Panc1 (cell line): ENCODE data around the gene ZNF528. TPM values are rescaled to one million over a fixed set of nuclear protein-coding genes. Genes with fewer than 3 reads are reported as not detected.

Source experiments
- ATAC-seq: fragments of 200-7000 bp; cut with Tn5 transposase; 2 replicates; pipeline ENCODE4 v1.9.1; 2020; ENCODE audit warnings: mild to moderate bottlenecking, moderate library complexity
- BruUV-seq: library from RNA; stranded (reverse); fragments of 400-500 nt; replicated peaks from 2 replicates; lab custom pipeline; 2021; lab: Mats Ljungman, UMichigan
- CTCF ChIA-PET: fragments of 300-600 bp; sonication (Branson Sonifier 250); formaldehyde crosslinking; loops from one replicate; lab custom pipeline; 2022; ENCODE audit warnings: antibody characterized with exemption; lab: Charles Lee
- POLR2A ChIA-PET: fragments of 300-600 bp; sonication (Branson Sonifier 250); formaldehyde crosslinking; loops from one replicate; lab custom pipeline; 2022; ENCODE audit warnings: antibody characterized with exemption; lab: Charles Lee
- DNase-seq: peaks from one replicate; pipeline ENCODE4 v3.0.0-alpha.2; 2010; ENCODE audit warnings: low read depth, low spot score
- H3K27ac ChIP-seq: 2 replicates; pipeline ENCODE4 v1.5.1; 2011; ENCODE audit warnings: mild to moderate bottlenecking, low read length, inconsistent platforms
- H3K27me3 ChIP-seq: fragments of 200-500 bp; sonication (Bioruptor generic); 2 replicates; pipeline ENCODE4 v1.6.0; 2014; ENCODE audit warnings: low read length, inconsistent platforms; ENCODE audit not compliant: control insufficient read depth, insufficient read depth
- H3K36me3 ChIP-seq: fragments of 200-500 bp; sonication (Bioruptor generic); 2 replicates; pipeline ENCODE4 v1.5.1; 2014; ENCODE audit warnings: inconsistent platforms, mild to moderate bottlenecking, low read length, moderate library complexity; ENCODE audit not compliant: control insufficient read depth, insufficient read depth
- H3K4me1 ChIP-seq: 2 replicates; pipeline ENCODE4 v1.5.1; 2011; ENCODE audit warnings: inconsistent platforms, mild to moderate bottlenecking, low read length, moderate library complexity; ENCODE audit not compliant: control insufficient read depth, insufficient read depth
- H3K4me3 ChIP-seq, 2 experiments: 2 replicates each; pipeline ENCODE4 v1.5.1; 2011 to 2012; ENCODE audit warnings: low read depth in 2 of 2, low read length in 2 of 2, mild to moderate bottlenecking in 2 of 2, inconsistent platforms in 1 of 2, moderate library complexity in 1 of 2
- H3K9me3 ChIP-seq: fragments of 200-500 bp; sonication (Bioruptor generic); 2 replicates; pipeline ENCODE4 v1.5.1; 2014; ENCODE audit warnings: low read depth, mild to moderate bottlenecking, inconsistent platforms, low read length, moderate library complexity; ENCODE audit not compliant: control insufficient read depth, insufficient read depth
- CTCF ChIP-seq: fragments of 450-650 bp; IDR thresholded peaks from 2 replicates; pipeline ENCODE4 v1.5.1; 2017; ENCODE audit warnings: mild to moderate bottlenecking
- POLR2AphosphoS5 ChIP-seq: IDR thresholded peaks from 2 replicates; pipeline ENCODE4 v1.6.1; 2012; ENCODE audit warnings: mild to moderate bottlenecking, low read depth, low read length, moderate library complexity
- REST ChIP-seq, 2 experiments: IDR thresholded peaks; 2 replicates each; pipeline ENCODE4 v1.6.1; 2011 to 2012; ENCODE audit warnings: low read depth in 2 of 2, control low read depth in 1 of 2, low read length in 1 of 2, mild to moderate bottlenecking in 1 of 2, moderate library complexity in 1 of 2; ENCODE audit not compliant: insufficient read depth in 1 of 2
- SIN3A ChIP-seq: IDR thresholded peaks from 2 replicates; pipeline ENCODE4 v1.6.1; 2012; ENCODE audit warnings: low read depth, mild to moderate bottlenecking, low read length, moderate library complexity, borderline replicate concordance; ENCODE audit not compliant: insufficient read depth
- TCF7L2 ChIP-seq: IDR thresholded peaks from 2 replicates; pipeline ENCODE4 v1.6.1; 2011; ENCODE audit warnings: mild to moderate bottlenecking, low read depth, low read length, inconsistent platforms
- in situ Hi-C: cut with HindIII; loops from 2 replicates; pipeline ENCODE4 v1.10.0; 2016; ENCODE audit warnings: low sequenced_read_pairs, low pct_unique_long_range_greater_than_20kb
- intact Hi-C: fragments of 100-400 bp; cut with micrococcal nuclease; formaldehyde crosslinking; loops from one replicate; pipeline ENCODE4 v1.10.0; 2022; ENCODE audit not compliant: unreplicated experiment
- total RNA-seq: library from RNA; stranded (reverse); gene quantifications from one replicate; pipeline ENCODE4 v1.2.1, GENCODE V29; 2021; ENCODE audit not compliant: unreplicated experiment

The ZNF528 gene
- total RNA-seq, 1 experiment from 2014 or later, result 9.3 TPM

- POLR2A ChIA-PET, result no interaction called here
- no peaks in the 10 kb centered on the region for H3K27me3 ChIP-seq
- no peak for ATAC-seq
- DNase-seq, result no peak
- peaks cover 8% of the 10 kb centered on the region; the same call in 1 of the 2 replicates for H3K9me3 ChIP-seq
- H3K27ac ChIP-seq, result no peak within 1 kb of the TSS
- H3K36me3 ChIP-seq, result no peaks in the 10 kb centered on the region
- peak within 1 kb of the TSS in 1 of 2 experiments; percentile 31; a peak in 1 of 4 replicates for H3K4me3 ChIP-seq
- TF ChIP-seq POLR2AphosphoS5 (no peak), TCF7L2 (no peak), REST (IDR thresholded peaks at IDR 0.05; ENCODE audit: insufficient read depth in 1 of 2, low read depth in 2 of 2, low read length in 1 of 2) (no peak), CTCF (no peak), SIN3A (no peak)
- in situ Hi-C loops (no loop called here), intact Hi-C loops (no loop called here)
- CTCF ChIA-PET, result no interaction called here
- no peaks in the 10 kb centered on the region for H3K4me1 ChIP-seq
- no TSS peak for BruUV-seq
These were observed 55.9 kb downstream of the ZNF528 start, which contains the start of gene ZNF578 for GRCh38 chr19:52453324-52454094. ZNF578 (plus strand) TSS chr19:52453553; CDS start chr19:52501846, 48,293 bp downstream.

GRCh38 chr19:52464798-52465470, 67.3 kb downstream of the ZNF528 start:
- TF ChIP-seq CTCF, result peak; percentile 15
- no peak for TF ChIP-seq REST (IDR thresholded peaks at IDR 0.05; ENCODE audit: insufficient read depth in 1 of 2, low read depth in 2 of 2, low read length in 1 of 2)
- DNase-seq (no peak), ATAC-seq (no peak)
- Histone ChIP-seq H3K36me3 (no peaks in the 10 kb centered on the region), H3K27me3 (no peaks in the 10 kb centered on the region), H3K27ac (no peak overlapping the region), H3K4me1 (no peaks in the 10 kb centered on the region), H3K4me3 (no peak overlapping the region), H3K9me3 (peaks cover 24% of the 10 kb centered on the region)
- in situ Hi-C loops (no loop called here), intact Hi-C loops (no loop called here)
- ChIA-PET POLR2A (no interaction called here), CTCF (no interaction called here)
- no TSS peak for BruUV-seq
